ENCODE data around the gene ADGRG7. TPM values are rescaled to one million over a fixed set of nuclear protein-coding genes. Genes with fewer than 3 reads are reported as not detected.
A peak's percentile ranks its signal among the peaks of the same experiment; 100 is the strongest.

ADGRG7 gene
- total and polyA plus RNA-seq, 2 of the 13 experiments (the other 11 are each of a cell fraction or from before 2014, with no cell fraction given), result not detected

DNA sequence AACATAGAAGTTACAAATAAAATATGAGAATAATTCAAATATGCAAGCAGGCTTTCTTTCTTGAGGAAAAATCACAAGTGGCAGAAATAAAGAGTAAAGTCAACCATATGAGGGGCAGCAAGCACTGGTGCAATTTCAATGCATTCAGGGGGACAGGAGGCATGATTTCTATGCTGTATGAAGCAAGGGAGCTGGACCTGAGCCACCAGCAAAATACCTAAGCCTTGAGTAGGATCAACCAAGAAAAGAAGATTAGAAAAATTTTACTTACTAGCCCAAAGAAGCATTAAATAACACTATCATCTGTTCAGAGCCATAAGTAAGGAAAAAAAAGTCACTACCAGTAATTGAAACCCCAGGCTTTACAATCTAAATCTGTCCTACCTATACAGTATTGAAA, 6.3 kb downstream of the ADGRG7 start:
- Histone ChIP-seq H3K36me3 (replicated peaks in 1 of 2; ENCODE audit: control insufficient read depth in 1 of 2, insufficient read depth in 2 of 2, low read length in 2 of 2) (no peaks in the 10 kb centered on the region), H3K4me1 (ENCODE audit: insufficient read depth, low read length) (peaks cover 31% of the 10 kb centered on the region), H3K9ac (ENCODE audit: insufficient read depth, low read depth, low read length) (no peak overlapping the region), H3K4me3 (replicated peaks in 1 of 3; ENCODE audit: insufficient read depth in 1 of 3, low read depth in 2 of 3, low read length in 3 of 3) (no peak overlapping the region), H4K20me1 (ENCODE audit: insufficient read depth, low read length) (no peaks in the 10 kb centered on the region), H3K27ac (ENCODE audit: extremely low read length, insufficient read depth, low read length) (no peak overlapping the region), H3K79me2 (ENCODE audit: insufficient read depth, low read length) (no peaks in the 10 kb centered on the region), H3K27me3 (ENCODE audit: control insufficient read depth in 1 of 2, insufficient read depth in 2 of 2, low read length in 2 of 2) (no peaks in the 10 kb centered on the region), H3K9me3 (ENCODE audit: low read length) (no peaks in the 10 kb centered on the region), H3K4me2 (ENCODE audit: low read depth, low read length) (no peak overlapping the region), H2AFZ (ENCODE audit: low read length) (no peak overlapping the region)
- intact Hi-C loops (cut with micrococcal nuclease; ENCODE audit: unreplicated experiment), result no loop called here
- TF ChIP-seq ZKSCAN5 (CRISPR knock-in tag; IDR thresholded peaks at IDR 0.05) (no peak), ZNF160 (CRISPR knock-in tag; IDR thresholded peaks at IDR 0.05) (no peak), ZNF713 (CRISPR knock-in tag; IDR thresholded peaks at IDR 0.05) (no peak), ZNF296 (CRISPR knock-in tag; conservative IDR thresholded peaks at IDR 0.05) (no peak), ELF3 (CRISPR knock-in tag; IDR thresholded peaks at IDR 0.05) (no peak), SP2 (CRISPR knock-in tag; IDR thresholded peaks at IDR 0.05) (no peak), ZFP90 (CRISPR knock-in tag; IDR thresholded peaks at IDR 0.05; ENCODE audit: borderline replicate concordance) (no peak)
- ATAC-seq, result no peak
- in situ Hi-C loops (cut with HindIII; ENCODE audit: extremely low pct_ligation_motif_present, low pct_unique_long_range_greater_than_20kb), result loop anchor here (25.0 kb wide), 1 partner anchor 97 kb away; the partner anchor contains the start of gene TFG
- ChIA-PET CTCF (ENCODE audit: low intra/inter-chr PET ratio, low total read pairs) (no interaction called here), POLR2A (no interaction called here)
- FAIRE-seq, result no peak
- no TSS peak for BruUV-seq (replicated peaks)
- no peak for DNase-seq (ENCODE audit: low spot score)

DNA sequence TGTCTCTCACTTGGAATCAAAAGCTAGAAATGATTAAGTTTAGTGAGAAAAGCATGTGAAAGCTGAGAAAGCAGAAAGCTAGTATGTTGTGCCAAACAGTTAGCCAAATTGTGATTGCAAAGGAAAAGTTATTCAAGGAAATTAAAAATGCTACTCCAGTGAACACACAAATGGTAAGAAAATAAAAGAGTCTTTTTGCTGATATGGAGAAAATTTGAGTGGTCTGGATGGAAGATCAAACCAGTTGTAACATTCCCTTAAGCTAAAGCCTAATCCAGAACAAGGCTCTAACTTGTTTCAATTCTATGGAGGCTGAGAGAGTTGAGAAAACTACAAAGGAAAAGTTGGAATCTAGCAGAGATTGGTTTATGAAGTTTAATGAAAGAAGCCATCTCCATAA, 11.8 kb downstream of the ADGRG7 start:
- intact Hi-C loops (cut with micrococcal nuclease; ENCODE audit: unreplicated experiment) (no loop called here), in situ Hi-C loops (cut with HindIII; ENCODE audit: extremely low pct_ligation_motif_present, low pct_unique_long_range_greater_than_20kb) (loop anchor here (25.0 kb wide), 1 partner anchor 91 kb away; the partner anchor contains the start of gene TFG)
- H3K4me2 ChIP-seq (ENCODE audit: low read depth, low read length), result no peak overlapping the region
- H3K9me3 ChIP-seq (ENCODE audit: low read length), result no peaks in the 10 kb centered on the region
- no TSS peak for BruUV-seq (replicated peaks)
- no peaks in the 10 kb centered on the region for H4K20me1 ChIP-seq (ENCODE audit: insufficient read depth, low read length)
- no peaks in the 10 kb centered on the region for H3K36me3 ChIP-seq (replicated peaks in 1 of 2; ENCODE audit: control insufficient read depth in 1 of 2, insufficient read depth in 2 of 2, low read length in 2 of 2)
- H3K79me2 ChIP-seq (ENCODE audit: insufficient read depth, low read length), result no peaks in the 10 kb centered on the region
- H3K4me1 ChIP-seq (ENCODE audit: insufficient read depth, low read length), result no peaks in the 10 kb centered on the region
- H2AFZ ChIP-seq (ENCODE audit: low read length), result no peak overlapping the region
- CTCF ChIA-PET (ENCODE audit: low intra/inter-chr PET ratio, low total read pairs), result no interaction called here
- no peak overlapping the region for H3K4me3 ChIP-seq (replicated peaks in 1 of 3; ENCODE audit: insufficient read depth in 1 of 3, low read depth in 2 of 3, low read length in 3 of 3)
- TF ChIP-seq MAFK (conservative IDR thresholded peaks at IDR 0.05 in 1 of 2, IDR thresholded peaks at IDR 0.05 in 1 of 2; ENCODE audit: low read length in 2 of 2) (peak; percentile 51 to 71; a peak in 3 of 4 replicates), ARNT2 (CRISPR knock-in tag; IDR thresholded peaks at IDR 0.05; ENCODE audit: low read depth) (no peak), ZSCAN31 (CRISPR knock-in tag; IDR thresholded peaks at IDR 0.05; ENCODE audit: low read depth) (no peak), ZNF225 (CRISPR knock-in tag; IDR thresholded peaks at IDR 0.05) (no peak), PAWR (CRISPR knock-in tag; IDR thresholded peaks at IDR 0.05; ENCODE audit: borderline replicate concordance) (no peak), MAFF (IDR thresholded peaks at IDR 0.05; ENCODE audit: low read depth, low read length) (peak; percentile 42; the same call in 1 of the 2 replicates)
- TF ChIP-seq, protein P1, sequence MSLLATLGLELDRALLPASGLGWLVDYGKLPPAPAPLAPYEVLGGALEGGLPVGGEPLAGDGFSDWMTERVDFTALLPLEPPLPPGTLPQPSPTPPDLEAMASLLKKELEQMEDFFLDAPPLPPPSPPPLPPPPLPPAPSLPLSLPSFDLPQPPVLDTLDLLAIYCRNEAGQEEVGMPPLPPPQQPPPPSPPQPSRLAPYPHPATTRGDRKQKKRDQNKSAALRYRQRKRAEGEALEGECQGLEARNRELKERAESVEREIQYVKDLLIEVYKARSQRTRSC (CRISPR knock-in tag; IDR thresholded peaks at IDR 0.05; ENCODE audit: low read depth), result no peak
- TF ChIP-seq, protein P2, sequence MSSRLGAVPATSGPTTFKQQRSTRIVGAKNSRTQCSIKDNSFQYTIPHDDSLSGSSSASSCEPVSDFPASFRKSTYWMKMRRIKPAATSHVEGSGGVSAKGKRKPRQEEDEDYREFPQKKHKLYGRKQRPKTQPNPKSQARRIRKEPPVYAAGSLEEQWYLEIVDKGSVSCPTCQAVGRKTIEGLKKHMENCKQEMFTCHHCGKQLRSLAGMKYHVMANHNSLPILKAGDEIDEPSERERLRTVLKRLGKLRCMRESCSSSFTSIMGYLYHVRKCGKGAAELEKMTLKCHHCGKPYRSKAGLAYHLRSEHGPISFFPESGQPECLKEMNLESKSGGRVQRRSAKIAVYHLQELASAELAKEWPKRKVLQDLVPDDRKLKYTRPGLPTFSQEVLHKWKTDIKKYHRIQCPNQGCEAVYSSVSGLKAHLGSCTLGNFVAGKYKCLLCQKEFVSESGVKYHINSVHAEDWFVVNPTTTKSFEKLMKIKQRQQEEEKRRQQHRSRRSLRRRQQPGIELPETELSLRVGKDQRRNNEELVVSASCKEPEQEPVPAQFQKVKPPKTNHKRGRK (CRISPR knock-in tag; IDR thresholded peaks at IDR 0.05), result no peak
- DNase-seq (ENCODE audit: low spot score) (no peak), ATAC-seq (no peak), FAIRE-seq (no peak)
- POLR2A ChIA-PET, result no interaction called here
- no peaks in the 10 kb centered on the region for H3K27me3 ChIP-seq (ENCODE audit: control insufficient read depth in 1 of 2, insufficient read depth in 2 of 2, low read length in 2 of 2)
- H3K27ac ChIP-seq (ENCODE audit: extremely low read length, insufficient read depth, low read length), result no peak overlapping the region
- H3K9ac ChIP-seq (ENCODE audit: insufficient read depth, low read depth, low read length), result no peak overlapping the region
